PC-9 (cell line): ENCODE data around the gene SLC7A8. TPM values are rescaled to one million over a fixed set of nuclear protein-coding genes. Genes with fewer than 3 reads are reported as not detected.

Experiments used
- BruUV-seq: library from RNA; stranded (reverse); fragments of 400-500 nt; replicated peaks from 2 replicates; lab custom pipeline; 2021; lab: Mats Ljungman, UMichigan
- CTCF ChIA-PET: fragments of 300-600 bp; sonication (Branson Sonifier 250); formaldehyde crosslinking; loops from one replicate; lab custom pipeline; 2022; ENCODE audit warnings: antibody characterized with exemption; lab: Charles Lee
- POLR2A ChIA-PET: fragments of 300-600 bp; sonication (Branson Sonifier 250); formaldehyde crosslinking; loops from one replicate; lab custom pipeline; 2022; ENCODE audit warnings: antibody characterized with exemption; ENCODE audit not compliant: unreplicated experiment; lab: Charles Lee
- DNase-seq, 2 experiments: peaks; one replicate each; pipeline versions ENCODE4 v3.0.0 to v3.0.0-alpha.2; 2015 to 2022; ENCODE audit warnings: mixed read lengths in 1 of 2
- H2AFZ ChIP-seq: fragments of 200-600 bp; sonication (generic); 2 replicates; pipeline ENCODE4 v1.8.1; 2017; ENCODE audit warnings: antibody characterized with exemption
- H3F3A ChIP-seq: fragments of 200-600 bp; sonication (generic); 2 replicates; pipeline ENCODE4 v1.8.1; 2017; ENCODE audit warnings: antibody characterized with exemption, mild to moderate bottlenecking, low read depth; ENCODE audit not compliant: insufficient read depth
- H3K27ac ChIP-seq: fragments of 200-600 bp; sonication (generic); 2 replicates; pipeline ENCODE4 v1.6.1; 2016; ENCODE audit warnings: mixed run types
- H3K27me3 ChIP-seq: fragments of 200-600 bp; sonication (generic); 2 replicates; pipeline ENCODE4 v1.6.1; 2016; ENCODE audit warnings: low read depth, mixed run types; ENCODE audit not compliant: insufficient read depth
- H3K36me3 ChIP-seq: fragments of 200-600 bp; sonication (generic); 2 replicates; pipeline ENCODE4 v1.6.1; 2016; ENCODE audit warnings: low read depth, mixed run types
- H3K4me1 ChIP-seq: fragments of 200-600 bp; sonication (generic); replicated peaks from 2 replicates; pipeline ENCODE4 v1.6.1; 2016; ENCODE audit warnings: mixed run types; ENCODE audit not compliant: insufficient read depth
- H3K4me2 ChIP-seq: fragments of 200-600 bp; sonication (generic); 2 replicates; pipeline ENCODE4 v1.6.1; 2017; ENCODE audit warnings: mixed run types
- H3K4me3 ChIP-seq: fragments of 200-600 bp; sonication (generic); 2 replicates; pipeline ENCODE4 v1.6.1; 2016; ENCODE audit warnings: mixed run types
- H3K79me2 ChIP-seq: fragments of 200-600 bp; sonication (generic); 2 replicates; pipeline ENCODE4 v1.6.1; 2017; ENCODE audit warnings: low read depth, mixed run types
- H3K9me2 ChIP-seq: fragments of 200-600 bp; sonication (generic); 2 replicates; pipeline ENCODE4 v1.8.1; 2017; ENCODE audit warnings: mild to moderate bottlenecking; ENCODE audit not compliant: insufficient read depth
- H3K9me3 ChIP-seq: fragments of 200-600 bp; sonication (generic); 2 replicates; pipeline ENCODE4 v1.8.1; 2016; ENCODE audit warnings: low read depth; ENCODE audit not compliant: insufficient read depth
- H4K20me1 ChIP-seq: fragments of 200-600 bp; sonication (generic); 2 replicates; pipeline ENCODE4 v1.8.1; 2017; ENCODE audit not compliant: insufficient read depth
- CTCF ChIP-seq: fragments of 200-600 bp; sonication (generic); conservative IDR thresholded peaks from 2 replicates; pipeline ENCODE4 v1.6.1; 2017; ENCODE audit warnings: mixed run types, antibody characterized with exemption, mild to moderate bottlenecking, moderate library complexity
- EZH2 ChIP-seq: fragments of 200-600 bp; sonication (generic); IDR thresholded peaks from 2 replicates; pipeline ENCODE4 v1.8.0; 2017; ENCODE audit warnings: antibody characterized with exemption, low read depth
- intact Hi-C: fragments of 100-400 bp; cut with micrococcal nuclease; formaldehyde crosslinking; loops from one replicate; pipeline ENCODE4 v1.10.0; 2022; ENCODE audit not compliant: unreplicated experiment
- total RNA-seq: library from RNA; stranded (reverse); gene quantifications from 2 replicates; pipeline ENCODE4 v1.2.3, GENCODE V29; 2021

SLC7A8 gene
- total RNA-seq, 1 experiment from 2014 or later = 3.6 TPM

- no peak overlapping the region for H2AFZ ChIP-seq
- intact Hi-C loops = no loop called here
- peaks cover 10% of the 10 kb centered on the region; the same call in 1 of the 2 replicates for H3K36me3 ChIP-seq
- no peak overlapping the region for H3K4me3 ChIP-seq
- no peaks in the 10 kb centered on the region for H3K9me3 ChIP-seq
- BruUV-seq = no TSS peak
- DNase-seq = no peak
- H3K9me2 ChIP-seq = no peaks in the 10 kb centered on the region
- TF ChIP-seq CTCF (no peak), EZH2 (no peak)
- H3K27me3 ChIP-seq = no peaks in the 10 kb centered on the region
- H3F3A ChIP-seq = no peaks in the 10 kb centered on the region; the same call in 1 of the 2 replicates
- H3K79me2 ChIP-seq = peaks cover 14% of the 10 kb centered on the region
- H3K4me2 ChIP-seq = no peak overlapping the region
- no peak overlapping the region for H3K27ac ChIP-seq
- ChIA-PET CTCF (no interaction called here), POLR2A (no interaction called here)
- H4K20me1 ChIP-seq = no peaks in the 10 kb centered on the region; the same call in 1 of the 2 replicates
- H3K4me1 ChIP-seq = no peaks in the 10 kb centered on the region
Measured at GRCh38 chr14:23102801-23103200, 80.7 kb downstream of the SLC7A8 start.

DNA sequence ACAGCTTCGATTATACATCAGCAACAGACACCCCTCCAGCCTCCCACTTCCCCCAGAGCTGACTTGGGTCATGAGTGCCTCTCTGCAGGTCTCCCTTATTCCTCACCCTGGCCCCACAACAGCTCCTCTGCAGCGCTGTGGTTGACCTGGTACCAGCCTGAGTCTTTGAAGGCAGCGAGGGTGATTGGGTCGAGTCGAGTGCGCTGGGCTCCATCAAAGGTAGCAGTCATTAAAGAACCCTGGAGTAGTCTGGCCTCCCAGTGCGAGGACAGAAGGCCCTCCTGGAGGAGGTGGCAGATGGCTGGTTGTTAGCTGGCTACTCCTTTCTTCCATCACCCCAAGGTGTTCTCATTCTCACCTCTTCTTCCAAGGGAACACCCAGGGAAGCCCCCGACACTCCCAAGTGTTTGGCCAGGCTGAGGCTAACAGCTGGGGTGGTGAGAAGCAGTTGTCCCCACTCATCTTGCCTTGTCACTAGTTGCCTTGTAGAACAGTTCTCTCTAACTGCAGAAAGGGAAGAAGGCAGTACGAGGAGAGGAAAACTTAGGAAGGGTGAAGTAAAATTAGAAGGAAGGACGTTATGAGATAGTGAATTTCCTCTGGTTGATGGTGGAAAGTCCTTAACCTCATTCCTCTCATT, 81.4 kb downstream of the SLC7A8 start:
- no peak overlapping the region for H3K4me2 ChIP-seq
- no TSS peak for BruUV-seq
- no peak overlapping the region for H2AFZ ChIP-seq
- peaks cover 16% of the 10 kb centered on the region; the same call in 1 of the 2 replicates for H3K36me3 ChIP-seq
- no peaks in the 10 kb centered on the region for H3K9me3 ChIP-seq
- ChIA-PET POLR2A (no interaction called here), CTCF (interaction anchor here (0.6 kb wide), 1 partner anchor 106 kb away, joined by 3 read pairs; no protein-coding TSS in a partner anchor)
- H3K27ac ChIP-seq = no peak overlapping the region
- TF ChIP-seq EZH2 (no peak), CTCF (no peak)
- no peak for DNase-seq
- no peaks in the 10 kb centered on the region; the same call in 1 of the 2 replicates for H4K20me1 ChIP-seq
- H3K4me1 ChIP-seq = peaks cover 5% of the 10 kb centered on the region; the same call in 1 of the 2 replicates
- H3K79me2 ChIP-seq = peaks cover 21% of the 10 kb centered on the region
- H3K4me3 ChIP-seq = no peak overlapping the region
- no peaks in the 10 kb centered on the region; the same call in 1 of the 2 replicates for H3F3A ChIP-seq
- H3K9me2 ChIP-seq = no peaks in the 10 kb centered on the region
- H3K27me3 ChIP-seq = no peaks in the 10 kb centered on the region
- intact Hi-C loops = no loop called here

- POLR2A ChIA-PET = no interaction called here
- Histone ChIP-seq H3K36me3 (peaks cover 22% of the 10 kb centered on the region; the same call in 1 of the 2 replicates), H3K4me2 (no peak overlapping the region), H3K4me1 (peaks cover 12% of the 10 kb centered on the region; the same call in 1 of the 2 replicates), H3K79me2 (peaks cover 28% of the 10 kb centered on the region), H3F3A (no peaks in the 10 kb centered on the region; the same call in 1 of the 2 replicates), H3K9me2 (no peaks in the 10 kb centered on the region), H4K20me1 (no peaks in the 10 kb centered on the region; the same call in 1 of the 2 replicates), H3K27me3 (no peaks in the 10 kb centered on the region), H3K4me3 (no peak overlapping the region), H3K9me3 (no peaks in the 10 kb centered on the region), H3K27ac (no peak overlapping the region), H2AFZ (no peak overlapping the region)
- CTCF ChIA-PET = interaction anchor here (0.6 kb wide), 1 partner anchor 105 kb away, joined by 3 read pairs; no protein-coding TSS in a partner anchor
- DNase-seq = no peak
- BruUV-seq = no TSS peak
- TF ChIP-seq CTCF (no peak), EZH2 (no peak)
- intact Hi-C loops = no loop called here
Measured at GRCh38 chr14:23101213-23101970, 82.1 kb downstream of the SLC7A8 start.
